DMS114 treated with DMSO at 0.1 percent for 48 hours (cell line): Measurements from ENCODE around the gene KRT33A.
"Not testable (repeated sequence)": the region's sequence is repeated elsewhere in the genome, so short reads cannot be mapped to it uniquely, and the experiment has no call there.

Experiments
- DNase-seq: peaks from one replicate; lab custom pipeline; 2025; ENCODE audit not compliant: unreplicated experiment; lab: John Stamatoyannopoulos, UW

Gene KRT33A

DNA sequence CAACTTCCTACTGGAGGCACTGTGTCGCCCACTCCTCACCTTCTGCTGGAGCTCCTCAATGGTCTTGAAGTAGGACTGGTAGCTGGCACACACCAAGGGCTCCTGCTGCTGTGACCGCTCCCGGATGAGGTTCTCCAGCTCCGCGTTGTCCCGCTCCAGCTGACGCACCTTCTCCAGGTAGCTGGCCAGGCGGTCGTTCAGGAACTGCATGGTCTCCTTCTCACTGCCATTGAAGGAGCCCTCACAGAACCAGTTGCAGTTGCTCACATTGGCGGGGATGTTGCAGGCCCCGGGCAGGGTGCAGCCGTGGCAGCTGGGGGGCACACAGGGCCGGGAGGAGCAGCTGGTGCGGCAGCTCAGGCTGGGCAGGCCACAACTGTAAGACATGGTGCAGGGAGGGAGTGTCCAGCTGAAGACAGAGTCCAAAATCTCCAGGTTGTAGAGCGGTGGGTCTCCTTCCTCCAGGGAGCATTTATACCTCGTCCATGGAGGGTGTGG is at the start of gene KRT33A:
Gene KRT33A, minus strand, starts transcription at position 448 of the 498 bp plus-strand sequence. Its CDS starts 61 bp downstream, at position 387.
- DNase-seq: not testable (repeated sequence)

DNA sequence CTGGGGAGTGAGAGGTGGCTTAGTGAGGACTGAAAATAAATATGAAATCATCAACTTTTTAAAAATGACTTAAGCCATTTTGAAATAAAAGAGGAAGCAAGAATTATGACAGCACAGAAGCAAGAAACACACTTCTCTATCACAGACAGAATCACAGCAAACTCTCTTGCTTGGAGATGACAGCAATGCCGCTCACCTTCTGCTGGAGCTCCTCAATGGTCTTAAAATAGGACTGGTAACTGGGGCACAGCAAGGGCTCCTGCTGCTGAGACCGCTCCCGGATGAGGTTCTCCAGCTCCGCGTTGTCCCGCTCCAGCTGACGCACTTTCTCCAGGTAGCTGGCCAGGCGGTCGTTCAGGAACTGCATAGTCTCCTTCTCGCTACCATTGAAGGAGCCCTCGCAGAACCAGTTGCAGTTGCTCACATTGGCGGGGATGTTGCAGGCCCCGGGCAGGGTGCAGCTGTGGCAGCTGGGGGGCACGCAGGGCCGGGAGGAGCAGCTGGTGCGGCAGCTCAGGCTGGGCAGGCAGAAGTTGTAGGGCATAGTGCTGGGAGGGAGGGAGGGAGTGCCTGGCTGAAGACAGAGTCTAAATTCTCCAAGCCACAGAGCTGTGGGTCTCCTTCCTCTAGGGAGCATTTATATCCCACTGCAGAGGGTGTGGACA is 46.5 kb upstream of the KRT33A start, which contains the start of gene KRT31:
Gene KRT31, minus strand, starts transcription at position 613 of the 665 bp plus-strand sequence. Its CDS starts 69 bp downstream, at position 544.
- DNase-seq: no peak

DNA sequence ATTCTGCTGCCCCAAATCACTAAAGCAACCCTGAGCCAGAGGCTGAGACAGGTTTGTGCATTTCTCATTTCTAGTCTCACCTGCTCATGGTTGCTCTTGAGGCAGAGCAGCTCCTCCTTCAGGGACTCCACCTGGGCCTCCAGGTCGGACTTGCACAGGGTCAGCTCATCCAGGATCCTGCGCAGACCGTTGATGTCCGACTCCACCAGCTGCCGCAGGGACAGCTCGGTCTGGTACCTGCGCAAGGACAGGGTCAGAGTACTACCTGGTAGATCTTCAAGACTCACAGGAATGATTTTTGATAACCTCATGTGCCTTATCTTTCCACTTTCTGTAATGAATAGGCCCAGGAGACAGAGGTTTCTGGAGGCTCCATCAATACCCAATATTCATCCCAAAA is 45.7 kb upstream of the KRT33A start:
- no peak for DNase-seq

DNA sequence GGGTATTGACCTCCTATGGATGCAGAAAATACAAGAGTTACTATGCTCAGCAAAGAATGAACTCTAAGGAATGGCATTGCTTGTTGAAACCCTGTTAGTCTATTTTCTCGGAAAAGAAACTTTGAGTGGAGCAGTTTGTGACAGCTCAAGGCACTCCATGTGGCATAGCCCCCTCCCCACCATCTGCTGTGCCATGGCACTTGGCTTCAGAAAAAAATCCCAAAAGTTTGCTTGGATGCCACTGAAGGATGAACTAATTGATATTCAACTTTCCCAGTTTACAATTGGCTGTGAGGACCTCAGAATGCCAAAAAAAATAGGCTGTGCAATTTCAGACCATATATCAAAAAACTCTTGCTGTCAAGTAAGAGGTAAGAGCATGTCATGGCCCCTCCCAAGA is 45.0 kb upstream of the KRT33A start:
- no peak for DNase-seq

DNA sequence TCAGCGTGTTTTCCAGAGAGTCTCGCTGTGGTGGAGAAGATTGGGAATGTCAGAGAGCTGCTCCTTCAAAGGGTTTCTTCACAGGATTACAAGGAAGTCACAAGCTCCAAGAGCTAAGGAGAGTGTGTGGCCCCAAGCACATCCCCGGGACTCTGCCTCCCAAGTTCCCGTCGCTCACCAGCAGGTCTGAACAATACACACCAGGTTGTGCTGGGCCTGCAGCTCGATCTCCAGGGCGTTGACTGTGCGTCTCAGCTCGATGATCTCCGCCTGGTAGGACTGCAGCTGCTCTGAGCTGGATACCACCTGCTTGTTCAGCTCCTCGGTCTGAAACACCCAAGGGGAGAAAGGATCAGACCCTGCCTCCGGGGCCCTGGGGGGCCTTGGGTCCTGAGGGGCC is 44.4 kb upstream of the KRT33A start:
- not testable (repeated sequence) for DNase-seq

DNA sequence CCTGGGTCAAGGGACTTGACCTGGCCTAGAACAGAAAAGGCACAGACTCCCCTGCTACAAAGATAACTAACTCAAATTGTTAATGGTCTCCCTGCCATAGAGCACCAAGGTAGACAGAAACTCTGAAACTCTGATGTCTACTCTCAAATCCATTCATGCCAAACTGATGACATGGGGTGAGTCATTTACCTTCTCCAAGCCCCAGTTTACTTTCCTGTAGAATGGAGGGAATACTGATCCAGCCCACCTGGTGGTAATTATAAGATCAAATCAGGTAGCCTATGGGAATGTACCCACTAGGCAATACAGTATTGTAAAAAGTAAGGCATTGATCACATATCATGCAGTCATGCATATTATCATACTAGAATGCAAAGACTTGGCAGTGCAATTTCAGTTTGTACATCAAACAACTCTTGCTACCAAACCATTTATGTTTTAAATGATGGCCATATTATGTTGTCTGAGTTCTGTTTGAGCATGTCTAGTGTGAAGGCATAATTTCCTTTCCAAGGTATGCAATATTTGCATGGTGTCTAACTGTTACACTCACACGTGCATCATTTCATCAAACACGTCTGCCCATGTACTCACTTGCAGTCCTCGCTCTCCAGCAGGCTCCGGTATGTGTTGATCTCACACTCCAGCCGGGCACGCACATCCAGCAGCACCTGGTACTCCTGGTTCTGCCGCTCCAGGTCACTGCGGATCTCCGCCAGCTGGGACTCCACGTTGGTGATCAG is 43.8 kb upstream of the KRT33A start:
- no peak for DNase-seq

DNA sequence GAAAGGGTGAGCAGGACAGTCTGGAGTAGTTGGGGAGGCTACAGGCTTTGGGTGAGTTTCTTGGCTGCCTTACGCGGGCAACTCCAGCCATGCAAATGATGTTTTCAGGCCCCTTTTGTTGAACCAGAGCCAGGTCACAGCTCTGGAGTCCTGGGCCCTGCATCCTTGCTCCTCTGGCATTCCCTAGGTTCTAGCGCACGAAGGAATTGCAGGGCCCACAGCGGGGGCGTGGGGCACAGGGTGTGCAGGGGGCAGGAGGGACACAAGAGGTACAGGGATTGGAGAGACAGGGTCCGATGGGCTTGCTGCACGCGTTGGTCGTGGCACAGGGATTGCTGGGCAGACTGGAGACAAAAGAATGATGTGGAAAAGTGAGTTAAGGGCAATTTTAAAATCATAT is 43.2 kb upstream of the KRT33A start:
- no peak for DNase-seq

DNA sequence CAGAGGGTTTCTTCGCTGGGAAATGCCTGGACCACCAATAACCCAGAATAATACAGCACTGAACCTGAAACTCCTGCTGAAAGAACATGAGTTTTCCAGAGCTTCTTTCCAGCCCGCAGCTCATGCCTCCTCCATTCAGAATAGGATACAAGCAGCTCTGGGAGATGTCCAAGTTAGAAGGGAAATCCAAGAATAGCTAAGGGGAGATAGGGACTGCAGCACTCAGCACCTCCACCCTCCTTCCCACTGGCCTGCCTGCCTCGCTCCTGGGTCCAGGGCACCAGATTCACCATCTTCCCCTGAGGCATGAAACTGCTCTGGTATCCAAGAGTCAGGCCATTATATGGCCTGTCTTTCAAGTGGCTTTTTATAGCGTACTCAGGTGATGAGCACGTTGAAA is 42.7 kb upstream of the KRT33A start:
- no peak for DNase-seq

DNA sequence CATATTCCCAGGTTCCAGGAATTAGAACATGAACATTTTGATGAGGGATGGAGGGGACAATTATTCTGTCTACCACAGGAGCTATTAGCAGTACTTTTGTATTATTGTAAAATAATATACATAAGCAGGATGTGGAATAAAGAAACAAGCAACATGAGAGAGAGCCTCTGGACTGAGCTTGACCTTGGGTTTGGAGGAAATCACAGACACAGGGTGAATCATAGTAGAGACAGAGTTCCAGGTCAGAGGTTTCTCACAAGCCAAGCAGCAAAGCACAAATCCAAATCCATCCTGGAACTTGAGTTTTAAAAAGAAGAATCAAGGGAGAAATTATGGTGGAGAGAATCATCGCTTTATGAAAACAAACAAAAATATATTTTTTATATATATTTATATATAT is 41.6 kb upstream of the KRT33A start:
- DNase-seq: no peak

DNA sequence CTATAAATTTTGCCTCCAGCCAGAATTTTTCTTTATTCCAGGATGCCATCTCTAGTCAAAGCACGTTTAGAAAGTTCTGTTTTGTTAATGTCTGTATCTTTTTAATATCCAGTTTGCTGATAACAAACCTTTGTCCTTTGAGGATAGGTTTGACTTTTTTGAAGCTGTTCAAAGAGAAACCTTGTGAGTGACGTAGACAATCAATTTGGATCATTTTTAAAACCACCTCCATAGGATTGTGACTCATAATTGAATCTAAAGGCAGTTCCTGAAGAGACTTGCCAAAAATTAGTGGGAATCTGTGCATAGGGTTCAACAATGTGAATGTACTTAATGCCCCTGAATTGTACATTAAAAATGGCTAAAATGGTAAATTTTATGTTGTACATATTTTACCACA is 40.9 kb upstream of the KRT33A start:
- no peak for DNase-seq

DNA sequence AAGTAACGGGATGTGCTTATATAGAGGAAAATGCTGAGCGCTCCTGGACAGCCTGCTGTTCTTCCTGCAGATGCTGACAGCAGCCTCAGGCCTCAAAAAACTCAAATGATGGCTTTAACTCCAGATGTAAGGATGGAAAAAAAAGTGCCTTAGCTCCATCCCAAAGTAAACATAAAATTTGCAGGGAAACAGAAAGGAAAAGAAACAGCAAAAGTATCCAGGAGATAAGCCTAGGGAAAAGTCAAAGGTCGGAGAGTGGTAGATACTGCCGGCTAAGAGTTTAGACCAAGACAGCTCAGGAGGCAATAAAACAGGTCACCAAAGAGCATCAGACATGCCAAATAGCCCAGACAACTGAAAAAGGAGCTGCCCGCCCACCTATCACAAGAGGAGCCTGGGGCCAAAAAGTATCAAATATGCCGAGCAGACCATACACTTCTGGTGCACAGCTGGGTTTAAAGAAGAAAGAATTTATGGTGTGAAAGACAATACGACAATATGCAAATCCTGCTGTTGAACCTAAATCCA is 39.8 kb upstream of the KRT33A start:
- no peak for DNase-seq

DNA sequence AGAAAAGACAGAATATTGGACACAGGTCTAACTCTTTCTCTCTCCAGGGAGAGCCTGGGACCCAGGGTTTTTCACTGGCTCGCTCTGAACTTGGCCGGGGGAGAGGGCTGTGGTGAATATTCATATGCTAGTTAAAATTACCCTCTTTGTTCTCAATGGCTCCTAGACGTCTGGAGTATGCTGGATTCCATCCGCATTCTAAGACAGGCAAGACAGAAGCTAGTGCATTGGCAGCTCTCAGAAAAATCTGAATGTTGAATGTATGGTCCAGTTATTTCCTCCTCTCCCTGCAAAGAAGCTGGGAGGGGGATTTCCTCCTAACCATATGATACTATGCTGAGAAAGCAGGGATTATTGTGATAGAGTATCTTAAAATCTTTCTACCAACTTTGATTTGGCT is 37.0 kb upstream of the KRT33A start:
- DNase-seq: no peak

DNA sequence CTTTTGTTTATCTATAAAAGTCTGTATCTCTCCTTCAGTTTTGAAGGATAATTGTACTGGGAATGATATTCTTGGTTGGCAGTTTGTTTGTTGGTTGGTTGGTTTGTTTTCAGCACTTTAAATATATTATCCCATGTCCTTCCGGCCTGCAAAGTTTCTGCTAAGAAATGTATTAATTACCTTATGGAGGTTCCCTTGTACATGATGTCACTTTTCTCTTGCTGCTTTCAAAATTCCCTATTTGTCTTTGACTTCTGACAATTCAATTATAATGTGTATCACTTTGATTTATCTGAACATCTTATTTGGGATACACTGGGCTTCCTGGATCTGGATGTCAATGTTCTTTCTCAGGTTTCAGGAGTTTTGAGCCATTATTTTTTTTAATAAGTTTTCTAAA is 35.6 kb upstream of the KRT33A start:
- DNase-seq: no peak

DNA sequence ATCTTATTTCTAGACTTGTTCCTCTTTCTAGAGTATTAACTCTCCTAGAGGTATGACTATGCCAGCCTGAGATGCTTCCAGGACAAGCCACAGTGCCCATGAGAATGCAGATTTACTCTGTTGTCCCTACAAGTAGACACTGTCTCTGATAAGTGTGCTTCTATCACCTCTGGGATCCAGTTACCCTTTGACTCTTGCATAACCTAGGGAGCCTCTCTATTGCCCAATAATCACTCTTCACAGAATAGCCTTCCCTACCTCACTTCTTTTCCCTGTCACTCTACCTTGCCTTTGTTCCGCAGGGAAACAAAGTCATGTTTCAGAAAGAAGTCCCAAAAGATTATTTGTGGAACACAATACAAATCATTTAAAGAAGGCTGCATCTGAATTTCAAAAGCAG is 33.1 kb upstream of the KRT33A start:
- no peak for DNase-seq

DNA sequence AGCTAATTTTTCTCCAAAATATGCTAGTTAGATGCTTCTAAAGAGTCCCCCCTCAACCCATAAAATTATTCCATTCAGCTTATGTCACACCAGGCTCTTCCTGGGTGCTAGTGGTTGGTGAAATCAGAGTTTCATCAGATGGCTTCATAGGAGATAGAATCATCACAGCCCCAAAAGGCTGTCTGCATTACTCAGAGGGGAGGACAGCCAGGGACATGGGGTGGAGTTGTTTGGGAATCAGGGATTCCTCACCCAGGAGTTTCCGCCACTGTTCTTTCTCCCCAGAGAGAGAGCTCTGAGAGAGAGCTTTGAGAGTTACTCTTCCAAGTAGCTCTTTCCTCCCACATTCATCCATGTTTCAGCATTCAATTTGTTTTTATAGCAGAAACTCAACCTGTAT is 31.8 kb upstream of the KRT33A start:
- no peak for DNase-seq

DNA sequence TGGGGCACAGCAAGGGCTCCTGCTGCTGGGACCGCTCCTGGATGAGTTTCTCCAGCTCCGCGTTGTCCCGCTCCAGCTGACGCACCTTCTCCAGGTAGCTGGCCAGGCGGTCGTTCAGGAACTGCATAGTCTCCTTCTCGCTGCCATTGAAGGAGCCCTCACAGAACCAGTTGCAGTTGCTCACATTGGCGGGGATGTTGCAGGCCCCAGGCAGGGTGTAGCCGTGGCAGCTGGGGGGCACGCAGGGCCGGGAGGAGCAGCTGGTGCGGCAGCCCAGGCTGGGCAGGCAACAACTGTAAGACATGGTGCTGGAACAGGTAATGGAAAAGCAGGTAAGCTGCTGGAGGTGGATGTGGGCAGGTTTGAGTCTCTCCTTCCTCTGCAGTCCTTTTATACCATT is 31.3 kb upstream of the KRT33A start, which contains the start of gene KRT34:
Gene KRT34, minus strand, starts transcription at position 364 of the 400 bp plus-strand sequence. Its CDS starts 60 bp downstream, at position 304.
- DNase-seq: not testable (repeated sequence)

DNA sequence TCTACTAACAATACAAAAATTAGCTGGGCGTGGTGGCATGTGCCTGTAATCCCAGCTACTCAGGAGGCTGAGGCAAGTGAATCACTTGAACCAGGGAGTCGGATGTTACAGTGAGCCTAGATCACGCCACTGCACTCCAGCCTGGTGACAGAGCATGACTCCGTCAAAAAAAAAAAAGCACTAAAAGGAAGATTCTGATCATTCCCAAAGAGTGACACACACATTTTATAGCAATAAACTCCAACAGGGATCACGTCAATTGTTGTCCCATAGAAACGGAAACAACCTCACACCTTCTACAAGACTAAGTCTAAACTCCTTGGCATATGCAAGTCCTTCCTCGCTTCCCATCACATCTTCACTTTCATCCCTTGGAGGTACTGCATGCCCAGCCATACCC is 29.5 kb upstream of the KRT33A start:
- DNase-seq: not testable (repeated sequence)

DNA sequence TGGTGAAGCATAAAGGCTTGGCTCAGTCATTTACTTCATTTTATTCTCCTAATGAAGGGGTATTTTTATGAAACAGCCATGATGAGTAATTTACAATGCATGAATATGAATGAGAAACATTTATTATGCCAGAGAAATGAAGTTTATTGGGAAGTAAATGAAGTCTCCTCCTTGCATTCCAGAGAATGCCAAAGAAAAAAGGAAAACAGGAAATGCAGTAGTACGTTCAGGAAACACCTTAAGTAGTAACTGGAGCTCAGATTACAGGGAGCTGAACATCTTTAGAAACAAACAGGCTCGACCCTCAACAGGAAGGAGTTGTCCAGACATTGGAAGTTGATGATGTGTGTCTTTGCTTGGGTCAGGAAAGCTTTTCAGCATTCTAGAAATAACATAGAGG is 26.9 kb upstream of the KRT33A start:
- no peak for DNase-seq

DNA sequence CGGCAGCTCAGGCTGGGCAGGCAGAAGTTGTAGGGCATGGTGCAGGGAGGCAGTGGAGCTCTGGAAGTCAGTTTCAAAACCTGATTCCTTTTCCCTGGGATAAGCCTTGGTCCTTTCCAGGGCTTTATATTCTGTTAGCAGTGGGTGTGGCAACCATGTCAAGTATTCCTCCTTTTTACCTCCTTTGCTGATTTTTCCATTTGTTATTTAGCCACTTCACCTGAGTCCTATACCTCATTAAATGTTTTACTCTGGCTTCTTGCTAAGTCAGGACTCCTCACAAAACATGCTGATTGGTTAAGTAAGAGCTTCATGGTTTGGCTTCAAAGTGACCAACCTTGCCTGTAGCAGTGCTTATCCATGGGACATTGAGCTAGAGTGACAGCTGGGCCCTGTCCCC is 19.1 kb upstream of the KRT33A start, which contains the start of gene KRT33B:
Gene KRT33B, minus strand, starts transcription at position 101 of the 400 bp plus-strand sequence. Its CDS starts 63 bp downstream, at position 38.
- no peak for DNase-seq

DNA sequence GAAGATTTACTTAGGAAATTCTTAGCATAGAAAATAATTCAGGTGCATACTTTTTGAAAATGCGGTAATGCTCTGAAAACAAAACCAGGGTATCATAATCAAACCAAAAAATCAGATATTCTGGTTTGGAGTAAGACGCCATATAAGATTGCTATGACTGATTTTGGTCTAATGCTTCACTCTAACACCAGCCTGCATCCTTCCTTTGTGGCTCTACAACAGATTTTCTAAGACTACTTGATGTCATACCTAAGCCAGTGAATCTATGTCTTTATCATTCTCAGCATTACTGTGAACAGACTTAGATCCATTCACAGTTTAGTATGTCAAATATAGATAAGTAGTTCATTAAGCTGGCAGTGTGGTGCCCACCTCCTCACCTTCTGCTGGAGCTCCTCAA is 18.4 kb upstream of the KRT33A start:
- no peak for DNase-seq

DNA sequence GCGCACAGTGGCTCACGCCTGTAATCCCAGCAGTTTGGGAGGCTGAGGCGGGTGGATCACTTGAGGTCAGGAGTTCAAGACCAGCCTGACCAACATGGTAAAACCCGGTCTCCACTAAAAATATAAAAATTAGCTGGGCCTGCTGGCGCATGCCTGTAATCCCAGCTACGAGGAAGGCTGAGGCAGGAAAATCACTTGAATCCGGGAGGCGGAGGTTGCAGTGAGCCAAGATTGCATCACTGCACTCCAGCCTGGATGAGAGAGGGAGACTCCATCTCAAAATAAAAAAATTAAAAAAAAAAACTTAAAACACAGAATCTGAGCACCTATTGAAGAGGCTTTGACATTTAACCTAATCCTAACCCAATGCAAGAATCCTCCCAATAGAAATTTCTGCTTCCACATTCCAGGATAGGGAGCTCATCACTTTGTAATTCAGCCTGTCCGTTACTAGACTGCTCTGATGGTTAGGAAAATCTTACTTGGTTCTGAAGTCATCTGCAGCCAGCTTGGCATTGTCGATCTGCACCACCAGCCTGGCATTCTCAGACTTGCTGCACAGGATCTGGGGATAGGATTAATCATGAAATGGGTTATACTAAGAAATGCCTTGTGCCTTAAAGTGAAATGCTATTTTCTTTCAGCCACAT is 16.9 kb upstream of the KRT33A start:
- no peak for DNase-seq
